ENCODE measurements around the gene IL19.

Gene IL19

DNA sequence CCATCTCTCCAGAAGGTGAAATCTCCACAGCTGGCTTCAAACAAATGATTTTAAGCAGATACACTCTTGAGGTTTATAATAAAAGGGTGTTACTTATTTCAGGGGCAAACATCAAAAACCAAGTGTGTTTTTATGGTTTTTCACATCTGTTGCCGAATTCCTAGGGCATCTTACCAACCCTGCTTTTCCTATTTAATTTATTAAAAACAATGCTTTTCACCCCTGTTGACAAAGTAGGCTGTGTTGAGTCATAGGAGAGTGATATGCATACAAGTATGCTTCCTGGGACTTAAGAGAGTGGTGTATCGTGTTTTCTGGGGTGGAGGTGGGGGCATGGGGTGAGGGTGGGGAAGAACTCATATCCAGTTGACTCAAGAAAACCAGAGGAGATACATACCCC is 65.5 kb downstream of the IL19 start:
- in situ Hi-C loops (cut with MboI; ENCODE audit: low sequenced_read_pairs, unreplicated experiment) = no loop called here
- TF ChIP-seq, protein P1, sequence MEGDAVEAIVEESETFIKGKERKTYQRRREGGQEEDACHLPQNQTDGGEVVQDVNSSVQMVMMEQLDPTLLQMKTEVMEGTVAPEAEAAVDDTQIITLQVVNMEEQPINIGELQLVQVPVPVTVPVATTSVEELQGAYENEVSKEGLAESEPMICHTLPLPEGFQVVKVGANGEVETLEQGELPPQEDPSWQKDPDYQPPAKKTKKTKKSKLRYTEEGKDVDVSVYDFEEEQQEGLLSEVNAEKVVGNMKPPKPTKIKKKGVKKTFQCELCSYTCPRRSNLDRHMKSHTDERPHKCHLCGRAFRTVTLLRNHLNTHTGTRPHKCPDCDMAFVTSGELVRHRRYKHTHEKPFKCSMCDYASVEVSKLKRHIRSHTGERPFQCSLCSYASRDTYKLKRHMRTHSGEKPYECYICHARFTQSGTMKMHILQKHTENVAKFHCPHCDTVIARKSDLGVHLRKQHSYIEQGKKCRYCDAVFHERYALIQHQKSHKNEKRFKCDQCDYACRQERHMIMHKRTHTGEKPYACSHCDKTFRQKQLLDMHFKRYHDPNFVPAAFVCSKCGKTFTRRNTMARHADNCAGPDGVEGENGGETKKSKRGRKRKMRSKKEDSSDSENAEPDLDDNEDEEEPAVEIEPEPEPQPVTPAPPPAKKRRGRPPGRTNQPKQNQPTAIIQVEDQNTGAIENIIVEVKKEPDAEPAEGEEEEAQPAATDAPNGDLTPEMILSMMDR (IDR thresholded peaks at IDR 0.05; ENCODE audit: borderline replicate concordance, control extremely low read depth, extremely low read depth, insufficient read depth, missing control alignments) = no peak
- DNase-seq (ENCODE audit: low spot score) = no peak

DNA sequence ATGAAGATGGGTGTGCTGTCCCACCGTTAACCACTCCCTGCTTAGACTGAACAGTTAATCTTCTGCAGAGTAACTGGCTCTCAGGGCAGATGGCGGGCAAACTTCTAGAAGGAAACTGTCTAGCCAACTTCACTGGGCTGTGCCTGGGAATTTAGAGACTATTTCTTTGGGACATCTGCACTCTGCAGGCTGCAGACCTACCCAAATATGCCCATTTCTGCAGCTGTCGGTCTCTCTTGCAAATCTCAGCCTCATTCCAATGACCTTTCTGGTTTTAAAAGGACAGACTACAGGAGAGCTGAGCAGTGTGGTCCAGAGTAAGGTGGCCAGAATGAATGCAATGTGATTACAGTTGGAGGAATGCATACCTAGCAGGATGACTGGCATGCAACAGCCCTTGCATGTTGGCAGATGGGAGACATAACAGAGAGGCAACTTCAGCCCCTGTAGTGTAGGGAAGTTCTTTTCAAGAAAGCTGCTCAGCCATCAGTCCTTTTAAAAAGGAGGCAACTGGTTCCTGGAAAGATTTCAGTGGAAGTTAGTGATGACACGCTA is 68.5 kb downstream of the IL19 start:
- DNase-seq (ENCODE audit: low spot score) = no peak
- in situ Hi-C loops (cut with MboI; ENCODE audit: low sequenced_read_pairs, unreplicated experiment) = no loop called here
- TF ChIP-seq, protein P1 (IDR thresholded peaks at IDR 0.05; ENCODE audit: borderline replicate concordance, control extremely low read depth, extremely low read depth, insufficient read depth, missing control alignments) = no peak

DNA sequence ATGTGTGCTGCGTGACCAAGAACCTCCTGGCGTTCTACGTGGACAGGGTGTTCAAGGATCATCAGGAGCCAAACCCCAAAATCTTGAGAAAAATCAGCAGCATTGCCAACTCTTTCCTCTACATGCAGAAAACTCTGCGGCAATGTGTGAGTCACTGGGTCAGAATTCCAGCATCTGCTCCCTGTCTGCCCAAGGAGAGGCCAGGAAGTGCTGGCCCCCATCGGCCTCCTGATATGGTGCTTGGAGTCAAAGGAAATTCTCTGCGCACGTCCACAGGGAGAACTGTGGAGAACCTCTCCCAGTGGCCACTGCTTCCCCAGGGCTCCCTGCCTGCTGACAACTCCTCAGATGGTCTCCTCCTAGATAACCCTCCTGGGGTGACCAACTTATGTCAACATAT is 69.3 kb downstream of the IL19 start:
- TF ChIP-seq, protein P1 (IDR thresholded peaks at IDR 0.05; ENCODE audit: borderline replicate concordance, control extremely low read depth, extremely low read depth, insufficient read depth, missing control alignments) = no peak
- no peak for DNase-seq (ENCODE audit: low spot score)
- in situ Hi-C loops (cut with MboI; ENCODE audit: low sequenced_read_pairs, unreplicated experiment) = no loop called here

DNA sequence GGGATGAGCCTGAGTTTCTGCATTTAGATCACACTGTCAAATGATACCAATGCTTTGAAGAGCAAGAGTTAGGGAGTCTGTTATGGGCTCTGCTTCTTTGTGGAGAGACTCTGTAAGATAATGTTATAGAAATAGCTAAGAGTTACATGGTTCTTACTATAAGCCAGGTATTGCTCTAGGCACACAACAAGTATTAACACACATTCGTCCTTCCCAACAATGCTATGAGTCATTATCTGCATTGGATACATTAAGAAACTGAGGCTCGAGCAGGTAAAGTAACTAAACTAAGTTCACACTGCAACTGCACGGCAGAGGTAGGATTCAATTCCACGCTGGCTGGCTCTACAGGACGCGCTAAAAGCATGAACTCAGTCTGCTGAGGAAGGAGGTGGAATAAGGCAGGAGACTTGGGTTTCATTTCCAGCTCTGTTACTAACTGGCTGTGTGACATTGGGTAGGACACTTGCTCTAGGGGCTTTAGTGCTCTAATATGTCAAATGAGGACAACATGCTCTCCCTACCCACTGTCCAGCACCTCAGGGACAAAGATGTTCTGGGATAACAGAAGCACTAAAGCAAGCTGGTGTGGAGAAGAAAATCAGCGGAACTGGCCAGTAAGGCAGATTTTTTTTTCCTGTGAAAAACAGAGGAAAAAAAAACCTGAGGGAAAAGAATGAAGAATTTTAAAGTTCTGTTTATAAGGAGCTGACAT is 71.2 kb downstream of the IL19 start:
- TF ChIP-seq, protein P1 (IDR thresholded peaks at IDR 0.05; ENCODE audit: borderline replicate concordance, control extremely low read depth, extremely low read depth, insufficient read depth, missing control alignments) = no peak
- no peak for DNase-seq (ENCODE audit: low spot score)
- in situ Hi-C loops (cut with MboI; ENCODE audit: low sequenced_read_pairs, unreplicated experiment) = no loop called here

DNA sequence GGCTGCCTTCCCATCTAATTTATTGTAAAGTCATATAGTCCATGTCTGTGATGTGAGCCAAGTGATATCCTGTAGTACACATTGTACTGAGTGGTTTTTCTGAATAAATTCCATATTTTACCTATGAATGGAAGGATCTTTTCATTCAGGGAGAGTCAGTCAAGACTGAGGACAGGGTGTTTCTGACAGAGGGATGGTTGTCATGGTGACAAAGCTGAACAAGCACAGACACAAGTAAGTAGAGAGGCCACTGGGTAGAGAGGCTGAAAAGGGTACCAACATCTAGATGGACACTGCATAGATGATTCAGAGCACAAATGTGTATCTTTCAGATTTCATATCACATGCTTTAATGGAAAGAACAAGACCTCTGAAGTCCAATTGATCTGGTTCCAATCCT is 72.3 kb downstream of the IL19 start:
- no peak for DNase-seq (ENCODE audit: low spot score)
- TF ChIP-seq, protein P1 (IDR thresholded peaks at IDR 0.05; ENCODE audit: borderline replicate concordance, control extremely low read depth, extremely low read depth, insufficient read depth, missing control alignments) = no peak
- in situ Hi-C loops (cut with MboI; ENCODE audit: low sequenced_read_pairs, unreplicated experiment) = no loop called here

DNA sequence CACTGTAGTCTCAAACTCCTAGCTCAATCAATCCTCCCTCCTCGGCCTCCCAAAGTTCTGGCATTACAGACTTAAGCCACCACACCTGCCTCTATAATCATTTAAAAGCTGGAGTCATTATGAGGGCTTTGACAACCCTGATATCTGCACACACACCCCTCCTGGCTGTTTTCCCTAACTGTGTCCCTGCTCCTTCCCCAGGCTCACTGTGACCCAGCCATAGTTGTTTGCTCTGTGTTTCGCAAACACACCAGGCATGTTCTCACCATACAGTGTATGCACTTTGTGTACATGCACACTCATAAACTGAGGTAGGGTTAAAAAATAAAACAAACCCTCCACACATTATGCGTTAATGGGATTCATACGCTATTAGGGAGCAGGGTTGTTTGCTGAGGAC is 73.1 kb downstream of the IL19 start:
- in situ Hi-C loops (cut with MboI; ENCODE audit: low sequenced_read_pairs, unreplicated experiment) = no loop called here
- TF ChIP-seq, protein P1 (IDR thresholded peaks at IDR 0.05; ENCODE audit: borderline replicate concordance, control extremely low read depth, extremely low read depth, insufficient read depth, missing control alignments) = no peak
- DNase-seq (ENCODE audit: low spot score) = no peak
